GM19099 (cell line): ENCODE results near the gene FBXW9.

Experiments used
- POLR2A ChIP-seq: IDR thresholded peaks from 3 replicates; pipeline ENCODE4 v1.6.1; 2011; ENCODE audit warnings: low read depth; ENCODE audit not compliant: insufficient read length; ENCODE audit errors: extremely low read depth

Gene FBXW9

DNA sequence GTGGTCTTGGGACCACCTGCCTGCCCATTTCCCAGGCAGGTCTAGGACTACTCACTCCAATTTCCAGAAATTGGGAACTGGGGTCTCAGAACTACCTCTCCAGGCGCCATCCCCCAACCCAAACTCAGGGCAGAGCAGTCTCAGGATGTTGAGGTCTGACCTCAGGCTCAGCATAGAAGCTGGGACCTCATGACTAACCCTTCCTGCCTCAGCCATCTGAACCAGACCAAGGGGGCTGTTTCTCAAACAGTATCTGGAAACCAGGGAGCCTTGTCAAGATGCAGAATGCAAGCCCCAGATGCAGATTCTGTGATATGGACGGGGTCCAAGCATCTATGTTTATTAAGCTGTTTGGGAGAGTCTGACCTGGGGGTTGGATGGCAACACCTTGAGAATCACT, 1.3 kb downstream of the FBXW9 start:
- no peak for TF ChIP-seq POLR2A

GRCh38 chr19:12694641-12695040, 1.8 kb downstream of the FBXW9 start:
- TF ChIP-seq POLR2A = no peak

DNA sequence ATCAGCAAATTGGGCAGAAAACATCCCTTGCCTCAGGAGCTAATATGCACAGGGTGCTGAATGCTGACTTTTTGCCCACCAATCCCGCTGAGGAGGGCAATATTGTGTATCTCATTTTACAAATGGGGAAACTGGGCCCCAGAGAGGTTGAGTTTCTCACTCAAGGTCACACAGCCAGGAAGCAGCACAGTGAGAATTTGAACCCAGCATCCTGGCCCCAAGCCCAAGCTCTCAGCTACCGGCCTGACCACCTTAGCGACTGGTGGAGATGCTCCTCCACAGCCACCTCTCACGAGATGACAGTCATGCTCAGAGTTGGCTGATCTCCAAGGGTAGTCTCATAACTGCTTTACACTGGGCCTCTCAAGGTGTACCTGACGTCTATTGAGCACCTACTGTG, 3.5 kb downstream of the FBXW9 start:
- TF ChIP-seq POLR2A = no peak

GRCh38 chr19:12689581-12690216, 6.7 kb downstream of the FBXW9 start:
- no peak for TF ChIP-seq POLR2A

DNA sequence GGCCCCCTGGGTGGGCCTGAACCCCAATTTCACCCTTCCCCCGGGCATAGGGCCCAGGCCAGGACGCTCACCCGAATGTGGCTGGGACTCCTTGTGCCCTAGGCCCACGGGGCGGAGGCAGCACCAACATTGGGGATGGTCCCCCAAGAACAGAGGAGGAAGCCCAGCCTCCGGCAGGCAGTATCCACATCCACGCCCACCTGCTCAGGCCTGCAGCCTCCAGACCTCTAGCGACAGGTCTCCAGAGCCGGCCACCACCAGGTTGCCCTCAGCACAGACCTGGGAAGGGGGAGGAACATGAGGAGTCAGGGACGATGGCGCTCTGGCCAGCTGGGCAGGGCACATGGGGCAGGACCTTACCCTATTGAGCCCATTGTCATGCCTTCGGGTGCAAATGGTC, 7.4 kb downstream of the FBXW9 start:
- no peak for TF ChIP-seq POLR2A

GRCh38 chr19:12687496-12688196, 8.8 kb downstream of the FBXW9 start, which contains the start of gene GNG14:
TSS of gene GNG14 (plus strand) at chr19:12687998. CDS start at chr19:12688049, 51 bp downstream.
- no peak for TF ChIP-seq POLR2A

DNA sequence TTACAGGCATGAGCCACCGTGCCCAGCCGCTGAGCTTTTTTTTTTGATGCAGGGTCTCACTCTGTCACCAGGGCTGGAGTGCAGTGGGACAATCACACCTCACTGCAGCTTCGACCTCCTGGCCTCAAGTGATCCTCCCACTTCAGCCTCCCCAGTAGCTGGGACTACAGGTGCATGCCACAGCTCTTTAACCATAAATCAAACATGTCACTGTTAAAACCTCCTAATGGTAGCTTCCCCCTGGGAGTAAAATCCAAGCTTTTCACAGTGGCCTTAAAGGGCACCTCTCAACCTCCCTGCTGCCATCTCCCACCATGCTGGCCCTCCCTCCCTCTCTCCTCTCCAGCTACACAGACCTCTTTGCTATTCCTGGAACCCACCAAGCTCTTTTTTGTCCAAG, 10.6 kb downstream of the FBXW9 start:
- TF ChIP-seq POLR2A = no peak

- TF ChIP-seq POLR2A = peak; percentile 79
These were observed 15.1 kb downstream of the FBXW9 start, which contains the start of gene DHPS for GRCh38 chr19:12681074-12681987. TSS of gene DHPS (minus strand) at chr19:12681880. CDS start at chr19:12681766, 114 bp downstream.

DNA sequence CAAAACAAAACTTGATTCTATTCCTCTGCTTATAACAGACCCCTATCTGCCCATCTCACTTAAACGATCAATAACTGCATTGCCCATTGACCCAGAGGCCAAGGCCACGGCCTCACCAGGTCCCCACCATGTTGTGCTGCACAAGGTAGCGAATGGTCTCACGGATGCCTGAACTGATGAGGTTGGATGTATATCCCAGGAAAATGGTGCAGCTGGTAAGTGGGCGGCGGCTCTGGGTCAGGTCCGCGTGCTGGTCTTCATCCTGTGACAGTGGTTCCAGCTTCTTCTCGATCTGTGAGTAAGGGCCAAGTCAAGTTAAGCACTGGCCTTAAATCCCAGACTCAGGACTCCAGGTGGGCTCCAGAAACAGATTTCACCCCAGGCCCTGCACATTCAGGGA, 16.4 kb downstream of the FBXW9 start:
- TF ChIP-seq POLR2A = no peak

- TF ChIP-seq POLR2A = no peak
These were observed 19.5 kb downstream of the FBXW9 start for GRCh38 chr19:12676928-12677327.

DNA sequence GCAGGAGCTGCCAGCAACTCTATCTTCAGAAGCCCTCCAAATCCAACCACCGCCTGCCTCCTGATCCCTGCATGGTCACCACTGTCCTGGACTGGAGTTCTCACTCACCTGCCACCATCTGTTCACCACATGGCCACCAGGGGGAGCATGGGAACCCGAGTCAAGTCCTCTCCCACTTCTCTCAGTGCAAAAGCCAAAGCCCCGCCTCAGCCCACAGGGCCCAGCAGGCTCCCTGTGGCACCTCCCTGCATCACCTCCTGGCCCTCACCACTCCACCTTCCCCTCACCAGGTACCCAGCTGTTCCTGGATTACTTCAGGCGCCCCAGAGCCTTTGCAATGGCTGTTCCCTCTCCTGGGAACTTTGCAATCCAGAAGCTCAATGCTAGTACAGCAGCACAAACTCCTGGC, 20.0 kb downstream of the FBXW9 start:
- TF ChIP-seq POLR2A = no peak

GRCh38 chr19:12675940-12676339, 20.5 kb downstream of the FBXW9 start:
- TF ChIP-seq POLR2A = no peak

DNA sequence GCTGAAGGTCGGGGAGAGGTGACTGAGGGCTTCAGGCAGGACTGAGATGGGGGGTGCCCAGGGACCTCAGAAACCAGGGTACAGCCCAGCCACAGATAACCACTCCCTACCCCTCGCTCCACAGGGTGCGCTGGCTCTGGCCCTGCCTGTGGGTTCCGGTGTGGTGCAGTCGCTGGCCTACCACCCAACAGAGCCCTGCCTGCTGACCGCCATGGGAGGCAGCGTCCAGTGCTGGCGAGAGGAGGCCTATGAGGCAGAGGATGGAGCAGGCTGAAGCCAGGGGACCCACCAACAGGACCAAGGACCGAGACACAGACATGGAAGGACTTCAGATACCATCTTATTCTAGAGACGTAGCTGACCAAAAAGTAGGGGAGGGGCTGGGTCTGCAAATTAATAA, 21.0 kb downstream of the FBXW9 start:
- no peak for TF ChIP-seq POLR2A

DNA sequence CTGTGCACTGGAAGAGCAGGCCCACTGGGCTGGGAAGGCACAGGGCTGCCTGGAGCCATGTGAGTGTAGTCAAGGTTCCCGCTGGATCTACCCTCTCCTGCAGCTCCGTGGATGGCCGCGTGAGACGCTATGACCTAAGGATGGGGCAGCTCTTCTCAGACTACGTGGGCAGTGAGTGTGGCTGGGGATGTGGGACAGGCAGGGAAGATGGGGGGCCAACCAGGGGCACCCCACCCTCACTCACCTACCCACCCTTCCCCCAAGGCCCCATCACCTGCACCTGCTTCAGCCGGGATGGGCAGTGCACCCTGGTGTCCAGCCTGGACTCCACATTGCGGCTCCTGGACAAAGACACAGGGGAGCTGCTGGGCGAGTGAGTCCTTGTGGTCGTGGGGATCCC, 23.7 kb downstream of the FBXW9 start:
- TF ChIP-seq POLR2A = no peak

GRCh38 chr19:12670159-12670928, 26.1 kb downstream of the FBXW9 start:
- no peak for TF ChIP-seq POLR2A
